B cell (primary cell): ENCODE measurements around the gene NDUFAF2. TPM values are rescaled to one million over a fixed set of nuclear protein-coding genes. Genes with fewer than 3 reads are reported as not detected.

Experiments
- ATAC-seq: fragments of 200-7000 bp; cut with Tn5 transposase; one replicate; pipeline ENCODE4 v1.10.0; 2021; ENCODE audit warnings: low read depth, mild to moderate bottlenecking, moderate number of reproducible peaks, moderate library complexity
- CTCF ChIA-PET: fragments of 350-600 bp; sonication (Branson Sonifier 250); formaldehyde crosslinking; loops from one replicate; lab custom pipeline; 2021; ENCODE audit warnings: antibody characterized with exemption, inconsistent platforms; lab: Charles Lee
- POLR2A ChIA-PET: fragments of 350-600 bp; sonication (Branson Sonifier 250); formaldehyde crosslinking; loops from one replicate; lab custom pipeline; 2021; ENCODE audit warnings: antibody characterized with exemption; lab: Charles Lee
- DNase-seq: peaks from one replicate; pipeline ENCODE4 v3.0.0; 2013
- H2AFZ ChIP-seq: 2 replicates; pipeline ENCODE4 v1.6.1; 2012; ENCODE audit warnings: mild to moderate bottlenecking, low read depth, low read length; ENCODE audit not compliant: insufficient read depth, poor library complexity, severe bottlenecking
- H3K27ac ChIP-seq, 2 donors: 1 replicate in 1 of 2; 2 replicates in 1 of 2; pipeline ENCODE4 v1.5.1; 2012 to 2013; ENCODE audit warnings: low read length in 2 of 2, mild to moderate bottlenecking in 2 of 2, moderate library complexity in 1 of 2
- H3K27me3 ChIP-seq, 4 experiments: fragments of 200-600 bp in 1 of 4; sonication (generic) in 1 of 4; replicated peaks in 1 of 4; 1 replicate in 2 of 4; 2 replicates in 2 of 4; pipeline versions ENCODE4 v1.6.1 to v1.7.0; 2013 to 2016; ENCODE audit warnings: low read length in 3 of 4, mild to moderate bottlenecking in 2 of 4, mixed read lengths in 1 of 4, moderate library complexity in 1 of 4; ENCODE audit not compliant: insufficient read depth in 4 of 4, control insufficient read depth in 3 of 4; ENCODE audit errors: control extremely low read depth in 1 of 4
- H3K36me3 ChIP-seq, 2 experiments: replicated peaks in 1 of 2; 1 replicate in 1 of 2; 2 replicates in 1 of 2; pipeline versions ENCODE4 v1.6.1 to v1.7.1; 2013; ENCODE audit warnings: low read length in 1 of 2; ENCODE audit not compliant: insufficient read depth in 2 of 2, control insufficient read depth in 1 of 2; ENCODE audit errors: control extremely low read depth in 1 of 2, extremely low read depth in 1 of 2
- H3K4me1 ChIP-seq, 2 donors: fragments of 200-600 bp in 1 of 2; sonication (generic) in 1 of 2; 1 replicate in 1 of 2; 2 replicates in 1 of 2; pipeline versions ENCODE4 v1.5.1 to v1.6.1; 2013 to 2017; ENCODE audit warnings: low read length in 2 of 2; ENCODE audit not compliant: control insufficient read depth in 2 of 2, insufficient read depth in 2 of 2
- H3K4me2 ChIP-seq: replicated peaks from 2 replicates; pipeline ENCODE3; 2012; ENCODE audit warnings: mild to moderate bottlenecking, low read depth, low read length; ENCODE audit not compliant: poor library complexity, severe bottlenecking
- H3K4me3 ChIP-seq, 5 experiments: fragments of 200-600 bp in 1 of 5; sonication (generic) in 1 of 5; 1 replicate in 3 of 5; 2 replicates in 2 of 5; pipeline versions ENCODE4 v1.5.1 to v1.7.0; 2011 to 2016; ENCODE audit warnings: low read length in 4 of 5, mild to moderate bottlenecking in 4 of 5, low read depth in 2 of 5, control low read depth in 1 of 5, moderate library complexity in 1 of 5; ENCODE audit not compliant: insufficient read depth in 1 of 5; ENCODE audit errors: control extremely low read depth in 1 of 5, extremely low read depth in 1 of 5
- H3K79me2 ChIP-seq: fragments of 200-600 bp; sonication (generic); one replicate; pipeline ENCODE4 v1.6.0; 2016; ENCODE audit warnings: low read length; ENCODE audit not compliant: control insufficient read depth, insufficient read depth
- H3K9ac ChIP-seq: fragments of 200-600 bp; sonication (generic); 2 replicates; pipeline ENCODE4 v1.6.1; 2017; ENCODE audit warnings: mild to moderate bottlenecking, low read length, moderate library complexity
- H3K9me3 ChIP-seq, 3 donors: one replicate each; pipeline versions ENCODE4 v1.6.1 to v1.7.1; 2013; ENCODE audit warnings: low read length in 2 of 3; ENCODE audit not compliant: control insufficient read depth in 2 of 3, insufficient read depth in 1 of 3; ENCODE audit errors: control extremely low read depth in 1 of 3
- H4K20me1 ChIP-seq: 2 replicates; pipeline ENCODE4 v1.6.0; 2012; ENCODE audit warnings: mild to moderate bottlenecking, low read length; ENCODE audit not compliant: insufficient read depth, control insufficient read depth, poor library complexity, severe bottlenecking
- H3K27ac Mint-ChIP-seq: one replicate; pipeline ENCODE4 v1.8.0; 2021; ENCODE audit warnings: mixed read lengths
- H3K27me3 Mint-ChIP-seq: one replicate; pipeline ENCODE4 v1.8.0; 2021; ENCODE audit warnings: mixed read lengths
- H3K4me1 Mint-ChIP-seq: one replicate; pipeline ENCODE4 v1.8.0; 2021; ENCODE audit warnings: mixed read lengths
- H3K4me3 Mint-ChIP-seq: one replicate; pipeline ENCODE4 v1.8.0; 2021; ENCODE audit warnings: mixed read lengths
- H3K9me3 Mint-ChIP-seq: one replicate; pipeline ENCODE4 v1.8.0; 2022; ENCODE audit warnings: mixed read lengths; ENCODE audit not compliant: insufficient read depth
- CTCF ChIP-seq: fragments of 200-600 bp; IDR thresholded peaks from one replicate; pipeline ENCODE4 v1.8.0; 2022; ENCODE audit warnings: antibody characterized with exemption, mild to moderate bottlenecking
- EZH2 ChIP-seq: IDR thresholded peaks from 2 replicates; pipeline ENCODE4 v1.6.1; 2012; ENCODE audit warnings: borderline replicate concordance, low read depth, mild to moderate bottlenecking, moderate library complexity, low read length; ENCODE audit not compliant: insufficient read depth, poor library complexity, severe bottlenecking
- WGBS: methylation state at CpG from one replicate; pipeline ENCODE4 v1.1.5; 2013; ENCODE audit warnings: missing lambda C conversion rate; ENCODE audit not compliant: insufficient coverage; 5-methylcytosine and 5-hydroxymethylcytosine counted together
- intact Hi-C: fragments of 100-400 bp; cut with micrococcal nuclease; formaldehyde crosslinking; loops from one replicate; pipeline ENCODE4 v1.10.0; 2022
- polyA plus RNA-seq: library from polyadenylated mRNA; depleted of rRNA; stranded (reverse); fragments of >200 nt; gene quantifications from 2 replicates; pipeline ENCODE4 v1.2.3, GENCODE V29; 2012
- total RNA-seq, 2 donors: library from RNA; stranded (reverse); fragments of 120-200 nt in 1 of 2; gene quantifications; 1 replicate in 1 of 2; 2 replicates in 1 of 2; pipeline versions ENCODE4 v1.2.3 to v1.2.4, GENCODE V29; 2013 to 2022

NDUFAF2 gene
- total and polyA plus RNA-seq, 2 donors (not counting 1 experiment from before 2014, with no cell fraction given): 6.3 to 9.7 TPM

- no peak overlapping the region for H3K4me2 ChIP-seq
- no peak overlapping the region for H3K27ac ChIP-seq
- H3K4me3 ChIP-seq: no peak overlapping the region
- no peaks in the 10 kb centered on the region for H3K9me3 ChIP-seq
- H3K9me3 Mint-ChIP-seq: no peaks in the 10 kb centered on the region
- H3K27me3 Mint-ChIP-seq: no peaks in the 10 kb centered on the region
- no peak overlapping the region for H3K27ac Mint-ChIP-seq
- DNase-seq (no peak), ATAC-seq (no peak)
- H3K9ac ChIP-seq: no peak overlapping the region
- H3K36me3 ChIP-seq: peaks cover 0 to 13% of the 10 kb centered on the region in 2 experiments
- CTCF ChIA-PET: no interaction called here
- H3K4me1 ChIP-seq: no peaks in the 10 kb centered on the region
- POLR2A ChIA-PET: no interaction called here
- intact Hi-C loops: no loop called here
- no peaks in the 10 kb centered on the region for H4K20me1 ChIP-seq
- H2AFZ ChIP-seq: no peak overlapping the region
- H3K4me1 Mint-ChIP-seq: no peaks in the 10 kb centered on the region
- TF ChIP-seq CTCF (no peak), EZH2 (no peak)
- H3K79me2 ChIP-seq: no peaks in the 10 kb centered on the region
- no peaks in the 10 kb centered on the region for H3K27me3 ChIP-seq
- no peak overlapping the region for H3K4me3 Mint-ChIP-seq
Measured at GRCh38 chr5:60927450-60927849, 17.6 kb upstream of the NDUFAF2 start.

DNA sequence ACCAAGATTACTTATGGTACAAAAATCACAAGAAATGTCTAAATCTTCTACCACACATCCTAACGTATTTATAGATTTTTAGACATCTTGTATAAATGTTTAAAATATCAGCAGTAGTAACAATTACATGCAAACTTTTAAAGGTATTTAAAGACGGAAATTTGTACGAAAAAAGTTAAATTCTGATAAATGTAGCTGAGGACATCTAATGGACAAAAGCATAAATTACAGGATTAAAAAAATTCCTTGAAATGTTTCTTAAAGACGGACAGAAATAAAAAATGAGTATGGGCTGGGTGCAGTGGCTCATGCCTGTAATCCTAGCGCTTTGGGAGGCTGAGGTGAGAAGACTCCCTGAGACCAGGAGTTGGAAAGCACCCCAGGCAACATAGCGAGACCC lies 16.0 kb upstream of the NDUFAF2 start:
- Histone ChIP-seq H3K27me3 (no peaks in the 10 kb centered on the region), H3K79me2 (no peaks in the 10 kb centered on the region), H3K27ac (no peak overlapping the region), H3K4me2 (no peak overlapping the region), H3K4me3 (no peak overlapping the region), H3K4me1 (no peaks in the 10 kb centered on the region), H4K20me1 (no peaks in the 10 kb centered on the region), H2AFZ (no peak overlapping the region), H3K9me3 (no peaks in the 10 kb centered on the region), H3K36me3 (peaks cover 0 to 13% of the 10 kb centered on the region in 2 experiments), H3K9ac (no peak overlapping the region)
- CTCF ChIA-PET: no interaction called here
- WGBS: 92% methylated on average over 2 of the region's 6 CpGs
- POLR2A ChIA-PET: no interaction called here
- no peaks in the 10 kb centered on the region for H3K9me3 Mint-ChIP-seq
- no peaks in the 10 kb centered on the region for H3K27me3 Mint-ChIP-seq
- intact Hi-C loops: no loop called here
- H3K27ac Mint-ChIP-seq: no peak overlapping the region
- no peak overlapping the region for H3K4me3 Mint-ChIP-seq
- no peak for TF ChIP-seq EZH2
- no peak for TF ChIP-seq CTCF
- H3K4me1 Mint-ChIP-seq: no peaks in the 10 kb centered on the region
- DNase-seq (no peak), ATAC-seq (no peak)
